Activated CD8-positive, alpha-beta memory T cell treated with anti-CD3 and anti-CD28 coated beads, Interleukin-2, amount 50 U/mL, for 1 hour (primary cell): ENCODE data around the gene GABRB3.

ENCODE experiments used
- DNase-seq: peaks from one replicate; pipeline ENCODE4 v3.0.0-alpha.2; 2020; ENCODE audit errors: extremely low read depth

The GABRB3 gene

DNA sequence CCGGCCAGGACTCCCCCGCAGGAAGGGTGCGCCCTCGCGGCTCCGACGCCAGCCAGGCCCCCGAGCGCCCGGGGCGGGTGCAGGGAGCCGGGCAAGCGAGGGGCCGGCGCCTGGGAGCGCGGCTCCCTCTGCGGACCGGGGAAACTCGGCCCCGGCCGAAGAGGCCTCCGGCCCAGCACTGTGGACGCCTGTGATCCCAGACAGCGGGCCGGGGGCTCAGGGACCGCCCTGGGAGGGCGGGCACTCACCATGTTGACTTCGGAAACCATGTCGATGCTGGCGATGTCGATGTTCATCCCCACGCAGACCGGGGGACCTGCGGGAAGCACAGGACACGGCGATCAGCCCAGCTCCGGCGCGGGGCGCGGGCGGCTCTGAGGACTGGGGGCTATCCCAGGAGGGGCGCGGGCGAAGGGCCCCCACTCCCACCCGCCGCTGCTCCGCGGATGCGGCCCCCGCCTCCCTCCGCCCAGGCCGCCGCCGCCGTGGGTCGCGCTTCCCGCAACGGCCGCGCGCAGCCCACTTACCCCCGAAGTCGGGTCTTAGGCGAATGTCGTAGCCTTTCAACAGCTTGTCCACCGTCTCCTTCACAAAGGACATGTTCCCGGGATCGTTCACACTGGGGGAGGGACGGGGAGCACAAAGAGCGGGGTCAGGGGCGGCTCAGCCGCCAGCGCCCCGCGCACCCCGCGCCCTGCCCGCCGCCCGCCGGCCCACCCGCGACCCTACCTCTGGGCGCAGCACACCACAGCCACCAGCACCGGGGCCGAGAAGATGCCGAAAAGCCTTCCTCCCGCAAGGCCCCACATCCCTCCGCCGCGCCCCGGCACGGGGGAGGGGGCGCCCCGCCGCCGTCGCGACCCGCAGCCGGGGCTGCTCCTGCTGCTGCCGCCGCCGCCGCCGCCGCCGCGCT is at the start of gene GABRB3:
TSS of gene GABRB3 (minus strand) at position 913 of the 913 bp plus-strand sequence.
- no peak for DNase-seq

DNA sequence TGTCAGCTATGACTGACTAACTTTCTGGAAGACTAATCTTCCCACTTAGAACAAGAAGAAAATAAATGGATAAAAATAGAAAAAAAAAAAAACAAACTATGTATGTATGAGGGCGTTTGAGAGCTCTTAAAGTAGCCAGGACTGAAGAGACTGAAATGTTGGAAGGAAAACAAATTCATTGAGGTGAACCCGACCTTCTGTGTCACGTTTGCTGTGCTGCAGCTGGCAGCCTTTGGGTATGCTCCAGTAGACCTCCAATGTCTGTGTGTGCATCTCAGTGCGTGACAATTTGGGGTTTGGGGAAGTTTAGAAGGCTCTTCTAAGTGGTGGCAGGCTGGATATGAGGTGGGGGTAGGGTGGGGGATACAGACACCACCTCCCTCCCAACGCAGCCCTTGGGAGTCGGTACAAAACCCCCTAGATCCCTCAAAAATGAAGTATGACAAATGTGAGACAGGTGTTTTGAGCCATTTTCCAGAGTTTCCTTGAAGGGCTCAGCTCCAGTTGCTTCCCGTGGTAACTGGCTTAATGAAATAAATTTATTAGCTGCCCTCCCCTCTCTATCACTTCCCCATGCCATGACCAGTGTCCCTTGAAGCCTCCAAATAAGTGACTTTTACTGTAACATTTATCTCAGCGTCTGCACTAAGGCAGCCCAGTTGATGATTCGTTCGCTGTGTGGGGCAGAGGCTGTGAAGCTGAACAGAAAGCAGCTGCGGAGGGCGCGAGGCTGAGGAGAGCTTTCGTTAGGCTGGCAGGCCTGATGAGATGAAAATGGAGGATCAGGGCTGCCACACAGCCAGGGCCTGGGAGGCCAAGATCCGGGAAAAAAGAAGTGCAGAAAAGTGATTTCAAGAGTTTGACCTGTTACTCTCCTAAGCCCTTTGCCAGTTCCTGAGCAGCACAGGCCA is 34.9 kb upstream of the GABRB3 start:
- DNase-seq, result no peak

DNA sequence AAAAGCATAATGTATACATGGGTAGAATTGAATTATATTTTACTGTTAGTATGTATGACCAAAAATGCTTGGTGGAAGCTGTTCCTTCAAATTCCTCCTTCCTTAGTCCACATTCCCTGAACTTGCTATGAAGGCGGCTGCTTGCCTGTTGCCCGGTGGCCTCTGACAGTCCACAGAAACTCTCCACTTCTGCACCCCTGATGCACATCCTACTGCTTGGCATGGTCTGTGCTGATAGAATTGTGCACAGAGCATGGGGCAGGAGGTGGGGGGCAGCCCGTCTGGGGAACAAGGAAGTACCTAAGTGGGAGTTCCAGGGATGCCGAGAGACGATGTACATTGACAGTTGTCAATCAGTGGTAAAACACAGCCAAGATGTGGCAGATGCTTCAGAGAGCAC is 33.7 kb upstream of the GABRB3 start:
- no peak for DNase-seq

DNA sequence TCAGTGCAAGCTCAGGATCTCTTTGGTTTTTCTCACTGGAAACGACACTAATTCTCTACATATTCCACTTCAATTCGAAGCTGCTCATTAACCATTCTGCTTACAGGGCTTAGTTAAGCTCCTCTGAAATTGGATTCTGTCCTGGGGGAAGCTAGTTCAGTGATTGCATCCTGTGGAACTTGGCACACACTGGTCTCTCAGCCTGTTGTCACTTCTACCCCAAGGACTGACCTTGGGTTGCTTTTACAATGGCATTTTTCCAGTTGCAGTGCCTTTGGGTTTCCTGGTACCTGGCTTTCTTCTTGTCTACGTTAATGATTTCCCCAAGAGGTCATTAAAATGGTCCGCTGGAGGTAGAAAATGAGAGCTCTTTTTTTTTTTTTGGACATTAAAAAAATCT is 33.3 kb upstream of the GABRB3 start:
- DNase-seq, result no peak

DNA sequence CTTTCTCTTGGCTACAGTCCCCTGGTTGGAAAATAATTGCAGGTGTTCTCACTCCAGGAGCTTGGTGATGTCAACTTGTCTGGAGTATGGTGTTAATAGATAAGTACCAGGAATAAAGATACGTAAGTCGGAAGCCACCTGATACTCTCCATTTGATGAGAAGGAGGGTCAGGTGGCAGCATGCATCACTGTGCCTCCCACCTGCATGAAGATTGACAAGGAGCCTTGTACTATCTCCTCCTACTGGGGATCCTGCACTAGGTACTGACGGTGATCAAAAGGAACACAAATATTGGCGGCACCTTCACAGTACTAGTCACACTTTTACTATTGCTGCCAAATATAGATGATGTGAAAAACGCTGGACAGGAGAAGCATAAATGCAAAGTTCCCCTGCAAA is 32.6 kb upstream of the GABRB3 start:
- DNase-seq, result no peak

DNA sequence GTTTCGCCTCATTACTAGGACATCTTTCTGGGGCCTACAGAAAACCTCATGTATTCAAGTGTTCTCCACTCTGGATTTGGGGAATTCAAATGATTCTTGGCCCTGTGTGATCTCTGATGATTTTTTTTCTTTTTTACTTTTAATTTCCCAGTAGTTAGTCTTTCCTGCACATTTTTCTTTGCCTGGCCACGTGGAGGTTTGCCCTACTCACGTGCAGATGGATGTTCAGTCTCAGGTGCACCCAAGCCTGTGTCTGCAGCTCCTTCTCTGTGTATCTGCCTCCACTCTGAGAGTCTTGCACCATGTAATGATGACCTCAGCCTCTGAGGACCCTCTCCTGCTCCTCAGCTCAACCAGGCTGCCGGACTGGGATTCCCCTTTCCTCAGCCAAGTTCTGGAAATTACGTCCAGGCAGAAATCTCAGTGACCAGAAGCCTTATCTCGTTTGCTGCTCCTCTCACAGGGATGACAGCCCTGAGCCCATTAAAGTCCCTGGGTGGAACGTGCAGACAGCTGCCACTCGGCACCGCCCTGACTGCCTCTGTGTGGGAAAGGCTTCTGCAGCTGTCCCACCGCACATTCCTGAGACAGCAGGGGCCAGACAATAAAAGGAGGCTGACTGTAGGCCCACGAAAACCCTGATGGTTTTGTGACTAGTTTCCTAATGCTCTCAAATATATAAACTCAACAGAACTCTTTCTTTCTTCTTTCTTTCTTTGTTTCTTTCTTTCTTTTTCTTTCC is 31.4 kb upstream of the GABRB3 start:
- DNase-seq, result no peak

DNA sequence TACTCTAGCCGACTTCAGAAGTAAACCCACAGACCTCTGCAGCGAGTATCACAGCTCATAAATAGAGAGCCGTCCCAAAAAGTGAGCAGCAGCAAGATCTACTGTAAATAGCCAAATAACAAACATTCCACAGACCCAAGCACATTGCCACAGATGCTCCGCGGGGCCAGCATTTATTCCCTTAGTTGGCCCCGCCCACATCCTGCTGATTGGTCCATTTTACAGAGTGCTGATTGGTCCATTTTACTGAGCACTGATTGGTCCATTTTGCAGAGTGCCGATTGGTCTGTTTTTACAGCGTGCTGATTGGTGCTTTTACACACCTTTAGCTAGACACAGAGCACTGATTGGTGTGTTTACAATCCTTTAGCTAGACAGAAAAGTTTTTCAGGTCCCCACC is 17.3 kb upstream of the GABRB3 start:
- no peak for DNase-seq

DNA sequence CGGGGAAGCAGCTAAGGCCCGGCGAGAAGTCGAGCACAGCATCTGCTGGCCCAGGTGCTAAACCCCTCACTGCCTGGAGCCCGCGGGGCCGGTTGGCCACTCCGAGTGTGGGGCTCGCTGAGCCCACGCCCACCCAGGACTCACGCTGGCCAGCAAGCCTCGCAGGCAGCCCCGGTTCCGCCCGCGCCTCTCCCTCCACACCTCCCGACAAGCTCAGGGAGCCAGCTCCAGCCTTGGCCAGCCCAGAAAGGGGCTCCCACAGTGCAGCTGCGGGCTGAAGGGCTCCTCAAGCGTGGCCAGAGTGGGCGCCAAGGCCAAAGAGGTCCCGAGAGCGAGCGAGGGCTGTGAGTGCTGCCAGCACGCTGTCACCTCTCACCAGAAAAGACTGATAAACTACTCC is 8.9 kb upstream of the GABRB3 start:
- no peak for DNase-seq

DNA sequence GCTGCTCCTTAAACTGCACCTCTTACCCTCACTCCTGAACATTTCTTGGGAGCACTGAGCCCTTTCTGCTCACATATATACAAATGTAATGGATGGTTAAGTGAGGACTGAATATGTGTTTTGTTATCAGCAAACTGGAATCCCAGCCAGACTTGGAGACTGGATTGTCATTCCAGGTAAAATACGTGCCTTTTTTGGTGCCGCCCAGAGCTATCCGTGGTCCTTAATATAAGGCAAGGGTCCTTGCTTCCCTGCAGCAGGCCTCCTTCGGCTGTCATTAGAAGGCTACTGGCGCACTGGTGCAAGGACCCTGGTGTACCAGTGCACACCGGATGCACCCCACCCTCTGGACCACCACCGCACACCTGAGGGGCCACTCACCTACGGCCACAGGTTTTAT is 1.1 kb upstream of the GABRB3 start:
- no peak for DNase-seq

DNA sequence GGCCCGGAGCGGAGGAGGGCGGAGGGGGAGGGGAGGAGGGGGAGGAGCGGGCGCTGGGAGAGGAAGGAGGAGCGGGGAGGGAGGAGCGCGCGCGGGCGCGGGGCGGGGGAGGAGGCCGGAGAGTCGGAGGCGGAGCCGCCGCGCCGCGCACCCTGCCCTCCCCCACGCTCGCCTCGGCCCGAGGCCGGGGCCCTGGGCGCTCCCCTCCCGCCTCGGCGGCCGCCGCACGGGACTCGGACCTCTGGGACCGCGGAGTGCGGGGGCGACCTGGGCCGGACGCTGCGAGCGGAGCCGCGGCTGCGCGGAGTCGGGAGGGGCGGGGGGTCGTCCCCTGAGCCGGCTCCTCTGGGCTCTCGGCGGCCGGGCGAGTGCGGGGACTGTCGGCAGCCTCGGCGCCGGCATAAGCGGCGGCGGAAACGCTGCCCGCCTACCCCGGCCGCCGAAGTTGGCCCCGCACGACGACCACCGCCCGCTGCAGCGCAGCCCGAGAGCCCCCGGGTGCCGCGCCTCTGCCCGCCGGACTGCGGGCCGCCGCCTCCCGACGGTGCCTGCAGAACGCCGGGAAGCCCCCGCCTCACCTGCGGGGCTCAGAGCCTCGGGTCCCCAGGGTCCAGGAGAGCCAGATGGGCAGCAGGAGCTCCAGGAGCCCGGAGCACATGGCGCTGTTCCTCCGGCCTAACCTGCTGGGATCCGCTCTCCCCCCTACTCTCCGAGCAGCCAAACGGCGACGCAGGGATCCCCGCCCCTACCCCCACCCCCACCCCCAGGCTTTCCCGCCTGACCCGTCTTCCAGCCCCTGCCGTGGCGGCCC is 406 bp upstream of the GABRB3 start:
- no peak for DNase-seq

DNA sequence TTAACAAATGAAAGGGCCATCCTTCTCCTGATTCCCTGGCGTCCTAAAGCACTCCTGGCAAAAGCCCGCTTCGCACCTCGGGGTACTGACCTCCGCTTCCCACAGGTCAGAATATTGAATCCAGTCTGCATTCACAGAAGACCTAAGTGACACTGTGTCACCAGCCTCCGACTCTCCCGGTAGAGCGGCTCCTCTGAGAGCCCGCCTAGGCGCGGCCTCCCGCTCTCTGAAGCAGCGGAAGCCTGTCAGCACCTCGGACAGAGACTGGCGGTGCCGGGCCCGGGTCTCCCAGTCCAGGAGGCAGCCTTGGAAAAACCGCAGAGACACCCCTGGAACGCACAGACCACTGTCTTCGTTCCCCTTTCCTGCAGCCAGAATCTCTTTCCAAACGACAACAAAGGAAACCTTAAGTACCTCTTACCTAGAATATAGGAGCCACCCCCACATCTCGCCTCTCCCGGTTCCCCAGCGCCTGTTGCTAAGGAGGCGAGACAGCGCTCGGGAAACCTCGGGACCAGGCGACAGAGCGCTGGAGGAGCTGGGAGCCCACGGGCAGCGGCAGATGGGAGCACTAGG is 1.2 kb downstream of the GABRB3 start:
- no peak for DNase-seq

DNA sequence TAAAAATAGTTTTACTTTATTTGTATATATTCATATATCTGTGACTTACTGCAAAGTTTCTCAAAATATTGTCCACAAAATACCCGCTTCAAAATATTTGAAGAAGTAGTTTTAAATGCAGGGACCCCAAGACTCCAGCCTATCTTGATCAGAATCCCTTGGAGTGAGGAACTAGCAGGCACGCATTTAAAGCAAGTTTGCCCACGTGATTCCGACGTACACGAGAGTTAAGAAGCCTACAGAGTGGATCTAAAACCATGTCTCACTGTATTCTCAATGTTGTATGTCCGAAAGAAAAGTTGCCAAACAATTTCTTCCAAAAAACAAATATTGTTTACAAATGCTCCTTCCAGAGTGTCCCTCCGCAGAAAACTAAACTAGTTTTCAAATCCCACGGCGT is 1.7 kb downstream of the GABRB3 start:
- no peak for DNase-seq

DNA sequence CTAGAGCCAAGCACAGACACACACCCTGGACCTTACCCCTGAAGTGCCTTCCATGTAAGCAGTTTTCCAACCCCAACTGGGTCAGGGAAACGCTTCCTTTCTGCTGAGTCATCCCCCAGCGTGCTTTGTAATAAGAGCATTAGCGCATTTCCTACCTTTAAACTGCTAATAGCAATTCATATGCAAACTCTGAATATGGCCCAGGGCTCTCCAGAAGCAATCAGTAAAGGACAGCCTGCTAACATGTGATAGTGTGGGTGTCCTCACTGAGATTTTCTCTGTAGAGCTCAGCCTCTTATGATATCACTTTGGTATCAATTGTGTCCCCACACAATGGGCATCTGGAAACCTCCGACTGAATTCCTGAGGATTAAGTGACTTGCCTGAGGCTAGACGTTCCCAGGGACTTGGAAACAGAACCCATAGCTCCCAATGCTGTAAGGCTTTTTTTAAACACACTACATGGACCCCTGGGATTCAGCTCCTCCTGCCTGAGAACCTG is 5.6 kb downstream of the GABRB3 start:
- DNase-seq, result no peak

DNA sequence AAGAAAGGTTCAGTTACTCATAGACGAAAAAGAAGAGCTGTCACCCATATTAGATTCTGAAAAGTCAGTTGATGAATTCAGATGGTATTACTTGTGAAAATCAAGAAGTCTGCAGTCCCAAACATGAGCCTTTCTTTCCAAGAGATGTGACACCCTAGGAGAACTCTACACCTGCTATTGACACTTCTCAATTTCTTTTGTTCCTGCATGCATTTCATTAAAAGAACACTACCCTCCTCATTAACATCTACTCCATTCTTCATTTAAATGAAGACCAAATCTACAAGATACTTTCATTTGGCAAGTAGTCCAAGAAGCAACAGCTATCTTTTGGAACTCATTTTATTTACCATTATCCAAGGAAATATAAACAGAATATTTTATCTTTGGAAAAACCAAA is 6.6 kb downstream of the GABRB3 start:
- no peak for DNase-seq

DNA sequence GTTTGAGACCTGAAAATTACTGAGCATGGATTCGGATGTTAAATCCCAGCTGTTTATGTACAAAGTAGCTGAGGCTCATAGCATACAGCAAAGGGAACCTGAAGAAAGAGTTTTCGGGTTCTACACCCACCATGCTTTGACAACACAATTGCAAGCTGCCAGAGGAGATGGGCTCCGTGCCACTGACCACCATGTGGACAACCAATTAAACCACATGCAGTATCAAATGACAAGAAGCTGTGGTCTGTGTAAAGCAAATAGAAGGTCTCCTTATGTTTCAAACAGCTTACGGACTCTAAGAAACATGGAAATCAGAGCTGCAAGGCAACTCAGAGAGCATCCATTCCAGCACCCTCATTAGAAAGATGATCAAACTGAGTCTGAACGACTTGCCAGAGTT is 12.9 kb downstream of the GABRB3 start:
- no peak for DNase-seq

DNA sequence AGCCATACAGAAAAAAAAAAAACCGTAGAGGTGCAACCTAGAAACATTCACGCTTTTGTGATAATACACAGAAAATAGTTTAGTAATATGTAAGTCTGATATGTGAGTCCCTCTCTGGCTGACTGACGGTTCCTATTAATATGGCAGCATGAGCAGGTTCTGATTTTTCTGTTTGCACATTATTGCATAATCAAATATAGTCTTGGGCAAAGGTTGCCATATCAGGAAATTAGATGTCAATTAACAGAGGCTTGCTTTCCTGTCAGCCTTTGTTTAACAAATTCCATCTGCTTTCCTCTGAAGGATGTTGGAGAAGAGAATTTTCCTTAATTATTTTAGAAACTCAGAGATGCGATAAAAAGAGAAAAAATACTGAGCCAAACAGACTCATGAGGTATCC is 14.8 kb downstream of the GABRB3 start:
- DNase-seq, result no peak

DNA sequence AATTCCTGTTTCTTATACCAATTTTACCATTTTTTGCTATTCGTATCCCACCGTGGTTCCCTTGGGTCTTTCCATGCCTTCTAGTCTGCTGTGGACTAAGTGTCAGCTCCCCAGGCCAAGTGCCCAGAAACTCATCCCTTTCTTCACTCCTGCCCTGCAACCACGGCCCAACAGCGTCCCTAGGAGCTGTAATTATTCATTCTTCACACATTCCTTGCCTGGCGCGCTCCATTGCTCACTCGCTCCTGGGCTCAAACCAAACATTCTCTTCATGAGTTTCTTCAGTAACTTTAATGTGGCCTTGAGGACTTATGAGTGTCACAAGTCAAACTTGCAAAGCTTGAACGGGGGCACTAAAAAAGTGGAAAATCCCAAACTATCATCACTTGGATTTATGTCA is 15.7 kb downstream of the GABRB3 start:
- DNase-seq, result no peak

DNA sequence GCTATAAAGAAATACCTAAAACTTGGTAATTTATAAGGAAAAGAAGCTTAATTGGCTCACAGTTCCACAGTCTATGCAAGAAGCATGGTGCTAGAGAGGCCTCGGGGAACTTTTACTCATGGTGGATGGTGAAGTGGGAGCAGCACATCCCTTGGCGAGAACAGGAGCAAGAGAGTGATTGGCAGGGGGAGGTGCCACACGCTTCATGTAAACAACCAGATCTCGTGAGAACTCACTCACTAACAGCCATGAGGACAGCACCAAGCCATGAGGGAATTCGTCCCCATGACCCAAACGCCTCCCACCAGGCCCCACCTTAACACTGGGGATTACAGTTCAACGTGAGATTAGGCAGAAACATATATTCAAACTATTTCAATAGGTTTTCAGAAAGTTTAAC is 28.0 kb downstream of the GABRB3 start:
- no peak for DNase-seq

DNA sequence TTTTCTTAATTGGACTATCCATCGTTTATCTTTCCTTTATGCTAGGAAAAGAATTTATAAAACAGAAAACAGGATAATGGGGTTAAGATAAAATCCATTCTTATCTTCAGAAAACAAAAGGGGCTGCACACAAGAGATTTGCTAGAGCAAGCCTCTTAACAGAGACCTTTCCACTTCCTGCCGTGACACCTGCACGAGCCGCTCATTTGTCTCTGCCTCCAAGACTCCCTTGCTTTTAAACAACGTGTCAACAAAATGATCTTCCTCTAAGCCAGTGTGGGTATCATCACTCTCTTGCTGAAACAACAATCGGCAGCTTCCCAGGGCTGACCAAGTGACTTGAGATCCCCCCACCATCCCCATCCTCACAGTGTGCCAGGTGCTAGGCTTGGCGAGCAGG is 33.1 kb downstream of the GABRB3 start:
- no peak for DNase-seq

DNA sequence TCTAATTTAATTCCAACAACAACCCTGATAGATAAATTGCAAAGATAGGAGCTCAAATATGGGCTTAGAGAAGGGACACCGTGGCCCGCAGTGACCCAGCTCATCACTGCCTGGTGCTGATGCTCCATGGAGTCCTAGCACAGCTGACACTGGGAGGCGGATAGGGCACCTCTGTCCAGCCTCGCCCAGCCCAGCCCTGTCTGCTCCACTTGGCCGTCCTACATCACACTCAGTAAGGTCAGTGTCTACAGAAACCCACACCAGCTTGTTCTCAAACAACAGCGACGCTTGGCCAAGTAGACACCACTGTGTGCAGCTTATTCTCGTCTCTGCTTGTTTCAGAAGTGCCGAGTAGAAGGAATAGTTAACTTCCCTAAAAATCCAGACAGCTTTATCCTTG is 33.9 kb downstream of the GABRB3 start:
- no peak for DNase-seq
